DND-41 (cell line): ENCODE results near the gene KLF1.

ENCODE experiments used
- ATAC-seq: fragments of 200-7000 bp; cut with Tn5 transposase; 3 replicates; pipeline ENCODE4 v1.9.1; 2021; ENCODE audit warnings: low read depth; ENCODE audit not compliant: insufficient read depth
- DNase-seq: peaks from one replicate; pipeline ENCODE4 v3.0.0-alpha.2; 2020
- H2AFZ ChIP-seq: 2 replicates; pipeline ENCODE4 v1.6.0; 2012; ENCODE audit warnings: low read depth, low read length
- H3K27ac ChIP-seq: 2 replicates; pipeline ENCODE4 v1.5.1; 2012; ENCODE audit warnings: low read length, inconsistent platforms
- H3K27me3 ChIP-seq: fragments of 200-600 bp; sonication (generic); 2 replicates; pipeline ENCODE4 v1.6.0; 2012; ENCODE audit warnings: low read length, mild to moderate bottlenecking, inconsistent platforms; ENCODE audit not compliant: insufficient read depth, poor library complexity
- H3K36me3 ChIP-seq: 2 replicates; pipeline ENCODE4 v1.5.1; 2012; ENCODE audit warnings: low read length, inconsistent platforms; ENCODE audit not compliant: insufficient read depth
- H3K4me1 ChIP-seq: 2 replicates; pipeline ENCODE4 v1.5.1; 2012; ENCODE audit warnings: mild to moderate bottlenecking, low read length; ENCODE audit not compliant: insufficient read depth
- H3K4me2 ChIP-seq: 2 replicates; pipeline ENCODE4 v1.6.0; 2012; ENCODE audit warnings: mild to moderate bottlenecking, moderate library complexity, low read length, inconsistent platforms; ENCODE audit not compliant: insufficient read depth
- H3K4me3 ChIP-seq, 2 experiments: fragments of 200-600 bp in 1 of 2; shearing (Covaris generic) in 1 of 2; 2 replicates each; pipeline ENCODE4 v1.5.1; 2012 to 2016; ENCODE audit warnings: inconsistent platforms in 2 of 2, low read length in 2 of 2, mild to moderate bottlenecking in 2 of 2, low read depth in 1 of 2, moderate library complexity in 1 of 2
- H3K79me2 ChIP-seq: 2 replicates; pipeline ENCODE4 v1.6.0; 2012; ENCODE audit warnings: low read length, inconsistent platforms; ENCODE audit not compliant: insufficient read depth
- H3K9ac ChIP-seq: 2 replicates; pipeline ENCODE4 v1.6.0; 2012; ENCODE audit warnings: low read depth, mild to moderate bottlenecking, inconsistent platforms, low read length, moderate library complexity
- H3K9me3 ChIP-seq: 2 replicates; pipeline ENCODE4 v1.5.1; 2012; ENCODE audit warnings: low read length, moderate library complexity, mild to moderate bottlenecking, inconsistent platforms; ENCODE audit not compliant: insufficient read depth, severe bottlenecking
- H4K20me1 ChIP-seq: 2 replicates; pipeline ENCODE4 v1.6.0; 2012; ENCODE audit warnings: low read length; ENCODE audit not compliant: insufficient read depth
- EZH2 ChIP-seq: IDR thresholded peaks from 3 replicates; pipeline ENCODE4 v1.6.1; 2012; ENCODE audit warnings: borderline replicate concordance, low read depth, mild to moderate bottlenecking, moderate library complexity, low read length, inconsistent platforms; ENCODE audit not compliant: severe bottlenecking
- TF ChIP-seq, protein P1 (sequence below): IDR thresholded peaks from 2 replicates; pipeline ENCODE4 v1.5.1; 2012; ENCODE audit warnings: borderline replicate concordance, low read length, moderate library complexity, mild to moderate bottlenecking; ENCODE audit not compliant: poor library complexity, severe bottlenecking; ENCODE audit errors: extremely low read depth

KLF1 gene

DNA sequence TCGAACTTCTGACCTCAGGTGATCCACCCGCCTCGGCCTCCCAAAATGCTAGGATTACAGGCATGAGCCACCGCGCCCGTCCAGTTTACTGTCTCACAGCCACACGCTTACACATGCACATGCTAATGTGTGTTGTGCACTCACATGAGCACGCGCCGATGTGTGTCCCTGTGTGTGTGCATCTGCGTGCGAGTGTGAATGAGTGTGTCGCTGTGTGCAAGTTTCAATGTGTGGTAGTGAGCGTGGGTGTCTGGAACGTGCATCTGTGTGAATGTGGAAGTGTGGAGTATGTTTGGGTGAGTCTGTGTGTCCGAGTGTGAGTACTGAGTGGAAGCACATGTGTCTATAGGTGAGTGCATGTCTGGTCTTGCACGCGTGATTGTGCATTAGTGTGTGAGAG is 44.5 kb downstream of the KLF1 start:
- Histone ChIP-seq H3K4me3 (no peak overlapping the region), H3K4me1 (peaks cover 33% of the 10 kb centered on the region), H3K27ac (no peak overlapping the region), H3K79me2 (peaks cover 39% of the 10 kb centered on the region), H4K20me1 (peaks cover 30% of the 10 kb centered on the region), H3K36me3 (peaks cover 12% of the 10 kb centered on the region), H3K9me3 (no peaks in the 10 kb centered on the region), H2AFZ (no peak overlapping the region), H3K9ac (no peak overlapping the region), H3K27me3 (no peaks in the 10 kb centered on the region), H3K4me2 (no peak overlapping the region)
- ATAC-seq (no peak), DNase-seq (no peak)
- TF ChIP-seq, protein P1, sequence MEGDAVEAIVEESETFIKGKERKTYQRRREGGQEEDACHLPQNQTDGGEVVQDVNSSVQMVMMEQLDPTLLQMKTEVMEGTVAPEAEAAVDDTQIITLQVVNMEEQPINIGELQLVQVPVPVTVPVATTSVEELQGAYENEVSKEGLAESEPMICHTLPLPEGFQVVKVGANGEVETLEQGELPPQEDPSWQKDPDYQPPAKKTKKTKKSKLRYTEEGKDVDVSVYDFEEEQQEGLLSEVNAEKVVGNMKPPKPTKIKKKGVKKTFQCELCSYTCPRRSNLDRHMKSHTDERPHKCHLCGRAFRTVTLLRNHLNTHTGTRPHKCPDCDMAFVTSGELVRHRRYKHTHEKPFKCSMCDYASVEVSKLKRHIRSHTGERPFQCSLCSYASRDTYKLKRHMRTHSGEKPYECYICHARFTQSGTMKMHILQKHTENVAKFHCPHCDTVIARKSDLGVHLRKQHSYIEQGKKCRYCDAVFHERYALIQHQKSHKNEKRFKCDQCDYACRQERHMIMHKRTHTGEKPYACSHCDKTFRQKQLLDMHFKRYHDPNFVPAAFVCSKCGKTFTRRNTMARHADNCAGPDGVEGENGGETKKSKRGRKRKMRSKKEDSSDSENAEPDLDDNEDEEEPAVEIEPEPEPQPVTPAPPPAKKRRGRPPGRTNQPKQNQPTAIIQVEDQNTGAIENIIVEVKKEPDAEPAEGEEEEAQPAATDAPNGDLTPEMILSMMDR: no peak
- TF ChIP-seq EZH2: no peak

GRCh38 chr19:12841094-12841493 is 45.9 kb downstream of the KLF1 start:
- Histone ChIP-seq H3K79me2 (peaks cover 39% of the 10 kb centered on the region), H3K4me2 (no peak overlapping the region), H3K27me3 (no peaks in the 10 kb centered on the region), H4K20me1 (peaks cover 30% of the 10 kb centered on the region; the same call in 1 of the 2 replicates), H3K36me3 (peaks cover 9% of the 10 kb centered on the region; the same call in 1 of the 2 replicates), H2AFZ (no peak overlapping the region), H3K9ac (no peak overlapping the region), H3K27ac (no peak overlapping the region), H3K9me3 (no peaks in the 10 kb centered on the region), H3K4me1 (peaks cover 33% of the 10 kb centered on the region), H3K4me3 (no peak overlapping the region)
- TF ChIP-seq EZH2: no peak
- TF ChIP-seq, protein P1: no peak
- no peak for DNase-seq
- no peak for ATAC-seq

GRCh38 chr19:12840091-12841079 is 46.6 kb downstream of the KLF1 start:
- Histone ChIP-seq H3K4me1 (peaks cover 33% of the 10 kb centered on the region), H3K36me3 (peaks cover 9% of the 10 kb centered on the region; the same call in 1 of the 2 replicates), H3K27ac (no peak overlapping the region), H2AFZ (no peak overlapping the region), H3K4me2 (peak overlapping the region; percentile 41; the same call in 1 of the 2 replicates), H4K20me1 (peaks cover 30% of the 10 kb centered on the region; the same call in 1 of the 2 replicates), H3K4me3 (no peak overlapping the region), H3K27me3 (no peaks in the 10 kb centered on the region), H3K9me3 (no peaks in the 10 kb centered on the region), H3K79me2 (peaks cover 39% of the 10 kb centered on the region), H3K9ac (no peak overlapping the region)
- ATAC-seq (no peak), DNase-seq (peak; percentile 44)
- no peak for TF ChIP-seq EZH2
- TF ChIP-seq, protein P1: no peak
